Keratinocyte (primary cell): ENCODE results near the gene SPEM3. TPM values are rescaled to one million over a fixed set of nuclear protein-coding genes. Genes with fewer than 3 reads are reported as not detected.

Source experiments
- DNase-seq: peaks from one replicate; pipeline ENCODE4 v3.0.0-alpha.2; 2011; ENCODE audit warnings: low read depth, missing footprints, low spot score
- FAIRE-seq: peaks from 2 replicates; lab custom pipeline; 2011; peaks lifted over from hg19 to GRCh38; lab: Jason Lieb, UNC
- H2AFZ ChIP-seq: 2 replicates; pipeline ENCODE4 v1.6.0; 2012; ENCODE audit warnings: low read length, control low read depth, inconsistent platforms; ENCODE audit not compliant: control insufficient read depth
- H3K27ac ChIP-seq: 2 replicates; pipeline ENCODE4 v1.5.1; 2011; ENCODE audit warnings: low read length; ENCODE audit not compliant: control insufficient read depth, insufficient read depth
- H3K27me3 ChIP-seq: 3 replicates; pipeline ENCODE4 v1.6.0; 2011; ENCODE audit warnings: low read length; ENCODE audit not compliant: control insufficient read depth, insufficient read depth; ENCODE audit errors: extremely low read depth
- H3K36me3 ChIP-seq, 2 experiments: 2 replicates in 1 of 2; 3 replicates in 1 of 2; pipeline ENCODE4 v1.5.1; 2011; ENCODE audit warnings: low read length in 2 of 2, mild to moderate bottlenecking in 1 of 2; ENCODE audit not compliant: control insufficient read depth in 2 of 2, insufficient read depth in 2 of 2; ENCODE audit errors: extremely low read depth in 1 of 2
- H3K4me1 ChIP-seq: 3 replicates; pipeline ENCODE4 v1.5.1; 2011; ENCODE audit warnings: low read length; ENCODE audit not compliant: control insufficient read depth, insufficient read depth; ENCODE audit errors: extremely low read depth
- H3K4me2 ChIP-seq: 3 replicates; pipeline ENCODE4 v1.6.0; 2011; ENCODE audit warnings: low read depth, low read length; ENCODE audit not compliant: control insufficient read depth, insufficient read depth; ENCODE audit errors: extremely low read depth
- H3K4me3 ChIP-seq, 3 experiments: fragments of 200-600 bp in 1 of 3; sonication (generic) in 1 of 3; 2 replicates in 2 of 3; 3 replicates in 1 of 3; pipeline ENCODE4 v1.5.1; 2011 to 2016; ENCODE audit warnings: low read length in 3 of 3, mild to moderate bottlenecking in 3 of 3, control low read depth in 2 of 3, inconsistent platforms in 1 of 3, low read depth in 1 of 3, mixed read lengths in 1 of 3, mixed run types in 1 of 3, moderate library complexity in 1 of 3; ENCODE audit not compliant: control insufficient read depth in 2 of 3, insufficient read depth in 2 of 3; ENCODE audit errors: extremely low read depth in 1 of 3
- H3K79me2 ChIP-seq: 2 replicates; pipeline ENCODE4 v1.6.0; 2012; ENCODE audit warnings: low read length; ENCODE audit not compliant: control insufficient read depth, insufficient read depth
- H3K9ac ChIP-seq: 3 replicates; pipeline ENCODE4 v1.6.0; 2011; ENCODE audit warnings: low read length; ENCODE audit not compliant: control insufficient read depth, insufficient read depth; ENCODE audit errors: extremely low read depth
- H3K9me1 ChIP-seq: 3 replicates; pipeline ENCODE4 v1.6.0; 2011; ENCODE audit warnings: low read length; ENCODE audit not compliant: control insufficient read depth, insufficient read depth; ENCODE audit errors: extremely low read depth
- H3K9me3 ChIP-seq: 2 replicates; pipeline ENCODE4 v1.5.1; 2012; ENCODE audit warnings: low read depth, low read length; ENCODE audit not compliant: control insufficient read depth
- H4K20me1 ChIP-seq: 3 replicates; pipeline ENCODE4 v1.6.0; 2011; ENCODE audit warnings: low read length; ENCODE audit not compliant: control insufficient read depth, insufficient read depth; ENCODE audit errors: extremely low read depth
- CTCF ChIP-seq, 3 experiments: IDR thresholded peaks in 1 of 3; conservative IDR thresholded peaks in 1 of 3; optimal IDR thresholded peaks in 1 of 3; 2 replicates in 2 of 3; 3 replicates in 1 of 3; pipeline versions ENCODE3 to v1.5.1; 2011; ENCODE audit warnings: low read length in 3 of 3, mild to moderate bottlenecking in 3 of 3, moderate library complexity in 2 of 3, control low read depth in 1 of 3, inconsistent platforms in 1 of 3; ENCODE audit not compliant: insufficient read depth in 2 of 3; ENCODE audit errors: extremely low read depth in 1 of 3
- EZH2 ChIP-seq: IDR thresholded peaks from one replicate; pipeline ENCODE4 v1.6.1; 2012; ENCODE audit warnings: inconsistent platforms, mild to moderate bottlenecking, low read length, moderate library complexity
- dilution Hi-C: fragments of 300-500 bp; cut with MboI; formaldehyde crosslinking; loops from one replicate; pipeline ENCODE4 v1.7.0; 2020; ENCODE audit warnings: low sequenced_read_pairs; ENCODE audit not compliant: extremely low pct_ligation_motif_present
- polyA plus RNA-seq, 5 experiments: library from polyadenylated mRNA; depleted of rRNA in 3 of 5; stranded (reverse) in 3 of 5; stranded (forward) in 1 of 5; unstranded in 1 of 5; fragments of >200 nt; gene quantifications; 1 replicate in 1 of 5; 2 replicates in 3 of 5; 3 replicates in 1 of 5; pipeline versions ENCODE4 v1.2.1 to v1.2.3, GENCODE V29; 2011 to 2012; ENCODE audit warnings: missing spikeins in 2 of 5, low read depth in 1 of 5, low replicate concordance in 1 of 5

The SPEM3 gene
- polyA plus RNA-seq, 1 donor (not counting 4 experiments of a cell fraction or from before 2014, with no cell fraction given), result not detected

GRCh38 chr17:7475764-7476422, 47.2 kb downstream of the SPEM3 start:
- Histone ChIP-seq H3K9ac (peak overlapping the region; percentile 74), H3K4me3 (peak overlapping the region in 2 of 3 experiments; percentile 19 to 44), H3K27ac (peak overlapping the region; percentile 95), H3K9me1 (peaks cover 8% of the 10 kb centered on the region), H3K27me3 (no peaks in the 10 kb centered on the region), H3K9me3 (no peaks in the 10 kb centered on the region), H4K20me1 (peaks cover 10% of the 10 kb centered on the region), H3K4me1 (peaks cover 42% of the 10 kb centered on the region), H3K79me2 (peaks cover 79% of the 10 kb centered on the region), H2AFZ (peak overlapping the region; percentile 8), H3K36me3 (no peaks in the 10 kb centered on the region), H3K4me2 (peak overlapping the region; percentile 99)
- FAIRE-seq (peak; percentile 88), DNase-seq (no peak)
- dilution Hi-C loops, result no loop called here
- no peak for TF ChIP-seq EZH2

DNA sequence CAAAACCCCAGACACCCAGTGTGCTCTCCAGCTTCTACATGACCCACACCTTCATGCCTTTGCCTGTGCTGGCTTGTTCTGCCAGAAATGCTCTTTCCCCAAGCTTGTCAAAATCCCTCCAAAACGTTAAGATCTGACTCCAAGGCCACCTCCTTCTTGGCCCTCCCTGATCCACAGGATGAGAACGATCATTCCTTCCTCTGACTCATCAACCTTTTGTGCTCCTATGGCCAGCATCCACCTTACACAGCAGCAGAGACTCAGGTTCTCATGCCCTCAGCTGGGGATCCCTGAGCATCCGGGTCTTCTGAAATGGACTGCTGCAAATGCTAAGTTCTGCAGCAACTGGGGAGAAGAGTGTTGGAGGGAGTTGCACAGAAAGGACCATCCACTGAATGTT, 47.8 kb downstream of the SPEM3 start:
- Histone ChIP-seq H3K9ac (peak overlapping the region; percentile 75), H3K4me3 (peak overlapping the region in 2 of 3 experiments; percentile 67 to 82), H2AFZ (no peak overlapping the region), H3K9me1 (peaks cover 6% of the 10 kb centered on the region), H3K4me2 (peak overlapping the region; percentile 99), H4K20me1 (peaks cover 10% of the 10 kb centered on the region), H3K9me3 (no peaks in the 10 kb centered on the region), H3K27ac (peak overlapping the region; percentile 95), H3K36me3 (no peaks in the 10 kb centered on the region), H3K4me1 (peaks cover 42% of the 10 kb centered on the region), H3K27me3 (no peaks in the 10 kb centered on the region), H3K79me2 (peaks cover 73% of the 10 kb centered on the region)
- TF ChIP-seq EZH2, result no peak
- no peak for TF ChIP-seq CTCF (optimal IDR thresholded peaks at IDR 0.05 in 1 of 3, IDR thresholded peaks at IDR 0.05 in 1 of 3, conservative IDR thresholded peaks at IDR 0.05 in 1 of 3; ENCODE audit: extremely low read depth in 1 of 3, insufficient read depth in 2 of 3, low read length in 3 of 3)
- dilution Hi-C loops, result no loop called here
- FAIRE-seq, result peak; percentile 99
- DNase-seq, result peak; percentile 87
